IPS DF 6.9 (cell line): ENCODE measurements around the gene METTL15.

Experiments
- DNase-seq: peaks from one replicate; pipeline ENCODE4 v3.0.0-alpha.2; 2013; ENCODE audit warnings: low read depth, low spot score
- H3K27ac ChIP-seq: one replicate; pipeline ENCODE4 v1.5.1; 2013; ENCODE audit warnings: low read length, control low read depth
- H3K27me3 ChIP-seq: 2 replicates; pipeline ENCODE4 v1.6.1; 2013; ENCODE audit warnings: mild to moderate bottlenecking, low read length; ENCODE audit not compliant: control insufficient read depth, insufficient read depth
- H3K36me3 ChIP-seq: 2 replicates; pipeline ENCODE4 v1.6.1; 2013; ENCODE audit warnings: low read length; ENCODE audit not compliant: control insufficient read depth, insufficient read depth
- H3K4me1 ChIP-seq: 2 replicates; pipeline ENCODE4 v1.6.1; 2013; ENCODE audit warnings: low read length; ENCODE audit not compliant: control insufficient read depth, insufficient read depth
- H3K4me3 ChIP-seq: 2 replicates; pipeline ENCODE4 v1.5.1; 2013; ENCODE audit warnings: mild to moderate bottlenecking, low read length
- H3K9me3 ChIP-seq: 2 replicates; pipeline ENCODE4 v1.6.1; 2013; ENCODE audit warnings: low read length, inconsistent platforms; ENCODE audit not compliant: control insufficient read depth, insufficient read depth
- WGBS: extraction: QIAGEN DNeasy Blood & Tissue Kit; methylation state at CpG from one replicate; pipeline ENCODE4 v1.1.7; 2013; ENCODE audit warnings: mixed read lengths, missing lambda C conversion rate; ENCODE audit not compliant: insufficient read length, insufficient coverage; 5-methylcytosine and 5-hydroxymethylcytosine counted together

METTL15 gene

GRCh38 chr11:28337701-28338100, 229.5 kb downstream of the METTL15 start:
- H3K4me3 ChIP-seq = no peak overlapping the region
- no peak for DNase-seq
- no peaks in the 10 kb centered on the region for H3K4me1 ChIP-seq
- no peaks in the 10 kb centered on the region for H3K27me3 ChIP-seq
- no peaks in the 10 kb centered on the region for H3K9me3 ChIP-seq
- no peaks in the 10 kb centered on the region for H3K36me3 ChIP-seq
- H3K27ac ChIP-seq = no peak overlapping the region

GRCh38 chr11:28338371-28338770, 230.2 kb downstream of the METTL15 start:
- H3K27me3 ChIP-seq = no peaks in the 10 kb centered on the region
- DNase-seq = no peak
- no peaks in the 10 kb centered on the region for H3K4me1 ChIP-seq
- no peaks in the 10 kb centered on the region for H3K9me3 ChIP-seq
- no peak overlapping the region for H3K27ac ChIP-seq
- H3K4me3 ChIP-seq = no peak overlapping the region
- 100% methylated on average over 2 of the region's 3 CpGs for WGBS
- no peaks in the 10 kb centered on the region for H3K36me3 ChIP-seq

GRCh38 chr11:28339488-28339887, 231.3 kb downstream of the METTL15 start:
- no peak for DNase-seq
- Histone ChIP-seq H3K27me3 (no peaks in the 10 kb centered on the region), H3K36me3 (no peaks in the 10 kb centered on the region), H3K9me3 (no peaks in the 10 kb centered on the region), H3K4me1 (no peaks in the 10 kb centered on the region), H3K27ac (no peak overlapping the region), H3K4me3 (no peak overlapping the region)
- no CpG with 5 or more reads among the region's 1 CpG for WGBS

- no peaks in the 10 kb centered on the region for H3K36me3 ChIP-seq
- H3K27me3 ChIP-seq = no peaks in the 10 kb centered on the region
- no peaks in the 10 kb centered on the region for H3K9me3 ChIP-seq
- no peak overlapping the region for H3K4me3 ChIP-seq
- no CpG with 5 or more reads among the region's 1 CpG for WGBS
- H3K27ac ChIP-seq = no peak overlapping the region
- no peak for DNase-seq
- H3K4me1 ChIP-seq = no peaks in the 10 kb centered on the region
Measured at GRCh38 chr11:28342716-28343115, 234.5 kb downstream of the METTL15 start.

GRCh38 chr11:28343304-28344233, 235.4 kb downstream of the METTL15 start:
- no peaks in the 10 kb centered on the region for H3K27me3 ChIP-seq
- no peaks in the 10 kb centered on the region for H3K36me3 ChIP-seq
- no peak for DNase-seq
- H3K9me3 ChIP-seq = no peaks in the 10 kb centered on the region
- H3K4me3 ChIP-seq = no peak overlapping the region
- no peak overlapping the region for H3K27ac ChIP-seq
- no peaks in the 10 kb centered on the region for H3K4me1 ChIP-seq
- WGBS = no CpG with 5 or more reads among the region's 5 CpGs

- DNase-seq = no peak
- no peaks in the 10 kb centered on the region for H3K9me3 ChIP-seq
- no peaks in the 10 kb centered on the region for H3K36me3 ChIP-seq
- no peak overlapping the region for H3K4me3 ChIP-seq
- no peaks in the 10 kb centered on the region for H3K4me1 ChIP-seq
- no peaks in the 10 kb centered on the region for H3K27me3 ChIP-seq
- H3K27ac ChIP-seq = no peak overlapping the region
Measured at GRCh38 chr11:28346209-28346608, 238.0 kb downstream of the METTL15 start.

- H3K4me3 ChIP-seq = no peak overlapping the region
- H3K27me3 ChIP-seq = no peaks in the 10 kb centered on the region
- WGBS = no CpG with 5 or more reads among the region's 1 CpG
- no peak overlapping the region for H3K27ac ChIP-seq
- H3K9me3 ChIP-seq = no peaks in the 10 kb centered on the region
- H3K4me1 ChIP-seq = no peaks in the 10 kb centered on the region
- DNase-seq = no peak
- H3K36me3 ChIP-seq = no peaks in the 10 kb centered on the region
Measured at GRCh38 chr11:28346721-28347120, 238.5 kb downstream of the METTL15 start.

GRCh38 chr11:28347371-28347770, 239.2 kb downstream of the METTL15 start:
- Histone ChIP-seq H3K4me3 (no peak overlapping the region), H3K27me3 (no peaks in the 10 kb centered on the region), H3K4me1 (no peaks in the 10 kb centered on the region), H3K9me3 (no peaks in the 10 kb centered on the region), H3K36me3 (no peaks in the 10 kb centered on the region), H3K27ac (no peak overlapping the region)
- WGBS = no CpG with 5 or more reads among the region's 5 CpGs
- no peak for DNase-seq

- no peak overlapping the region for H3K4me3 ChIP-seq
- no peaks in the 10 kb centered on the region for H3K27me3 ChIP-seq
- no peak overlapping the region for H3K27ac ChIP-seq
- DNase-seq = no peak
- no peaks in the 10 kb centered on the region for H3K36me3 ChIP-seq
- no peaks in the 10 kb centered on the region for H3K4me1 ChIP-seq
- no peaks in the 10 kb centered on the region for H3K9me3 ChIP-seq
Measured at GRCh38 chr11:28350216-28350615, 242.0 kb downstream of the METTL15 start.

GRCh38 chr11:28353991-28354390, 245.8 kb downstream of the METTL15 start:
- WGBS = no CpG with 5 or more reads among the region's 2 CpGs
- H3K4me1 ChIP-seq = no peaks in the 10 kb centered on the region
- H3K4me3 ChIP-seq = no peak overlapping the region
- no peaks in the 10 kb centered on the region for H3K9me3 ChIP-seq
- H3K27ac ChIP-seq = no peak overlapping the region
- H3K36me3 ChIP-seq = no peaks in the 10 kb centered on the region
- H3K27me3 ChIP-seq = no peaks in the 10 kb centered on the region
- no peak for DNase-seq
